H1 (cell line): ENCODE measurements around the gene IL1A. TPM values are rescaled to one million over a fixed set of nuclear protein-coding genes. Genes with fewer than 3 reads are reported as not detected.

Experiments used
- CTCF ChIA-PET: fragments of 300-600 bp; sonication (Branson Sonifier 250); formaldehyde crosslinking; loops from one replicate; lab custom pipeline; 2021; ENCODE audit not compliant: partially characterized antibody; lab: Charles Lee
- POLR2A ChIA-PET: fragments of 300-600 bp; sonication (Branson Sonifier 250); formaldehyde crosslinking; loops from one replicate; lab custom pipeline; 2021; ENCODE audit warnings: inconsistent platforms; ENCODE audit not compliant: partially characterized antibody; lab: Charles Lee
- DNase-seq, 2 experiments: peaks; one replicate each; pipeline versions ENCODE4 v3.0.0 to v3.0.0-alpha.2; 2010 to 2022; ENCODE audit warnings: low spot score in 2 of 2, low read depth in 1 of 2, mixed read lengths in 1 of 2
- FAIRE-seq: peaks from 2 replicates; lab custom pipeline; 2011; peaks lifted over from hg19 to GRCh38; lab: Jason Lieb, UNC
- H2AFZ ChIP-seq: 2 replicates; pipeline ENCODE4 v1.8.1; 2012; ENCODE audit warnings: low read length, inconsistent platforms
- H2AK5ac ChIP-seq: 2 replicates; pipeline ENCODE4 v1.6.1; 2013; ENCODE audit warnings: low read depth, low read length
- H2BK120ac ChIP-seq: replicated peaks from 2 replicates; pipeline ENCODE3; 2013; ENCODE audit warnings: low read depth, low read length, inconsistent platforms
- H2BK12ac ChIP-seq: 2 replicates; pipeline ENCODE4 v1.6.1; 2013; ENCODE audit warnings: low read depth, low read length
- H2BK15ac ChIP-seq: 2 replicates; pipeline ENCODE4 v1.6.1; 2013; ENCODE audit warnings: low read length
- H2BK20ac ChIP-seq: 2 replicates; pipeline ENCODE4 v1.6.1; 2013; ENCODE audit warnings: low read length
- H2BK5ac ChIP-seq: 2 replicates; pipeline ENCODE4 v1.6.1; 2013; ENCODE audit warnings: low read depth, low read length
- H3K14ac ChIP-seq: 2 replicates; pipeline ENCODE4 v1.6.1; 2013; ENCODE audit warnings: inconsistent platforms; ENCODE audit not compliant: insufficient read length
- H3K18ac ChIP-seq: 2 replicates; pipeline ENCODE4 v1.6.1; 2013; ENCODE audit warnings: low read length; ENCODE audit errors: extremely low read depth
- H3K23ac ChIP-seq: 2 replicates; pipeline ENCODE4 v1.6.1; 2013; ENCODE audit warnings: inconsistent platforms; ENCODE audit not compliant: insufficient read length
- H3K23me2 ChIP-seq: 2 replicates; pipeline ENCODE4 v1.6.1; 2013; ENCODE audit warnings: low read depth, low read length
- H3K27ac ChIP-seq: 2 replicates; pipeline ENCODE4 v1.6.1; 2011; ENCODE audit warnings: low read depth, low read length, inconsistent platforms
- H3K27me3 ChIP-seq, 4 experiments: replicated peaks in 1 of 4; 1 replicate in 1 of 4; 2 replicates in 3 of 4; pipeline versions ENCODE4 v1.6.1 to v1.8.1; 2011 to 2013; ENCODE audit warnings: low read length in 3 of 4, mild to moderate bottlenecking in 3 of 4, inconsistent platforms in 2 of 4, mixed read lengths in 2 of 4, moderate library complexity in 1 of 4; ENCODE audit not compliant: control insufficient read depth in 3 of 4, insufficient read depth in 3 of 4; ENCODE audit errors: extremely low read depth in 1 of 4
- H3K36me3 ChIP-seq, 4 experiments: 2 replicates each; pipeline versions ENCODE4 v1.6.1 to v1.8.1; 2011 to 2013; ENCODE audit warnings: mild to moderate bottlenecking in 4 of 4, low read length in 3 of 4, moderate library complexity in 2 of 4, control low read depth in 1 of 4, inconsistent platforms in 1 of 4; ENCODE audit not compliant: insufficient read depth in 4 of 4, control insufficient read depth in 2 of 4
- H3K4ac ChIP-seq: replicated peaks from 2 replicates; pipeline ENCODE3; 2013; ENCODE audit warnings: low read length, low read depth, mixed read lengths, inconsistent platforms; ENCODE audit not compliant: insufficient read length
- H3K4me1 ChIP-seq, 4 experiments: replicated peaks in 1 of 4; 1 replicate in 1 of 4; 2 replicates in 3 of 4; pipeline versions ENCODE4 v1.6.1 to v1.8.1; 2011 to 2013; ENCODE audit warnings: low read length in 3 of 4, inconsistent platforms in 2 of 4, mixed read lengths in 1 of 4; ENCODE audit not compliant: insufficient read depth in 4 of 4, control insufficient read depth in 3 of 4
- H3K4me2 ChIP-seq, 2 experiments: 2 replicates each; pipeline versions ENCODE4 v1.6.1 to v1.8.1; 2011 to 2013; ENCODE audit warnings: low read depth in 2 of 2, low read length in 2 of 2, control low read depth in 1 of 2, inconsistent platforms in 1 of 2, mild to moderate bottlenecking in 1 of 2; ENCODE audit not compliant: insufficient read depth in 1 of 2
- H3K4me3 ChIP-seq, 4 experiments: fragments of 200-600, 300-600 bp in 1 of 4; sonication (generic), shearing (Covaris generic), sonication (Bioruptor Twin) in 1 of 4; 2 replicates each; pipeline versions ENCODE4 v1.5.1 to v1.8.1; 2011 to 2016; ENCODE audit warnings: low read length in 4 of 4, low read depth in 3 of 4, control low read depth in 2 of 4, inconsistent platforms in 2 of 4, mild to moderate bottlenecking in 2 of 4, mixed read lengths in 1 of 4, moderate library complexity in 1 of 4; ENCODE audit not compliant: insufficient read depth in 2 of 4; ENCODE audit errors: extremely low read depth in 1 of 4
- H3K56ac ChIP-seq: replicated peaks from 2 replicates; pipeline ENCODE3; 2013; ENCODE audit warnings: low read depth, mild to moderate bottlenecking, mixed read lengths, low read length, inconsistent platforms; ENCODE audit not compliant: insufficient read length
- H3K79me1 ChIP-seq: 2 replicates; pipeline ENCODE4 v1.6.1; 2013; ENCODE audit warnings: low read depth, low read length, control low read depth
- H3K79me2 ChIP-seq, 2 experiments: 2 replicates each; pipeline versions ENCODE4 v1.6.1 to v1.8.1; 2012 to 2013; ENCODE audit warnings: low read length in 2 of 2, mild to moderate bottlenecking in 2 of 2, inconsistent platforms in 1 of 2; ENCODE audit not compliant: insufficient read depth in 2 of 2, control insufficient read depth in 1 of 2
- H3K9ac ChIP-seq, 4 experiments: replicated peaks in 1 of 4; 1 replicate in 1 of 4; 2 replicates in 3 of 4; pipeline versions ENCODE4 v1.6.1 to v1.8.1; 2011 to 2013; ENCODE audit warnings: low read depth in 3 of 4, low read length in 3 of 4, control low read depth in 2 of 4, mild to moderate bottlenecking in 2 of 4, moderate library complexity in 2 of 4, inconsistent platforms in 1 of 4; ENCODE audit errors: extremely low read depth in 1 of 4
- H3K9me3 ChIP-seq, 2 experiments: 2 replicates each; pipeline versions ENCODE4 v1.6.1 to v1.8.1; 2012 to 2013; ENCODE audit warnings: mild to moderate bottlenecking in 2 of 2, moderate library complexity in 2 of 2, control low read depth in 1 of 2, inconsistent platforms in 1 of 2, low read depth in 1 of 2, low read length in 1 of 2, mixed read lengths in 1 of 2; ENCODE audit not compliant: insufficient read depth in 2 of 2
- H4K20me1 ChIP-seq, 2 experiments: replicated peaks in 1 of 2; 2 replicates each; pipeline versions ENCODE3 to v1.8.1; 2011 to 2013; ENCODE audit warnings: inconsistent platforms in 2 of 2, low read length in 2 of 2, mild to moderate bottlenecking in 1 of 2; ENCODE audit not compliant: insufficient read depth in 2 of 2, control insufficient read depth in 1 of 2
- H4K5ac ChIP-seq: 2 replicates; pipeline ENCODE4 v1.6.1; 2013; ENCODE audit warnings: low read length, low read depth, mixed read lengths, inconsistent platforms; ENCODE audit not compliant: insufficient read length
- H4K8ac ChIP-seq: 2 replicates; pipeline ENCODE4 v1.8.0; 2013; ENCODE audit warnings: mild to moderate bottlenecking, moderate library complexity, low read length, inconsistent platforms; ENCODE audit not compliant: insufficient read depth; ENCODE audit errors: extremely low read depth
- H4K91ac ChIP-seq: replicated peaks from 2 replicates; pipeline ENCODE3; 2013; ENCODE audit warnings: low read length, mixed read lengths, inconsistent platforms; ENCODE audit not compliant: insufficient read length
- BACH1 ChIP-seq: IDR thresholded peaks from 2 replicates; pipeline ENCODE4 v1.6.1; 2012; ENCODE audit warnings: low read length, improper control_type of control experiment
- SP4 ChIP-seq: IDR thresholded peaks from 2 replicates; pipeline ENCODE4 v1.6.1; 2012; ENCODE audit warnings: low read length, inconsistent platforms
- TEAD4 ChIP-seq: IDR thresholded peaks from 2 replicates; pipeline ENCODE4 v1.6.1; 2012; ENCODE audit warnings: low read depth, low read length, inconsistent platforms, mixed read lengths
- WGBS, 2 experiments: shearing (Covaris generic) in 1 of 2; methylation state at CpG; one replicate each; pipeline versions ENCODE4 v1.1.6 to v1.1.7; 2013 to 2015; ENCODE audit warnings: low lambda C conversion rate in 2 of 2, mixed read lengths in 2 of 2, inconsistent platforms in 1 of 2, low coverage in 1 of 2, missing lambda C conversion rate in 1 of 2; ENCODE audit not compliant: insufficient replicate concordance in 2 of 2, insufficient coverage in 1 of 2, insufficient read length in 1 of 2; ENCODE audit errors: extremely low coverage in 1 of 2, missing lambda C conversion rate in 1 of 2; 5-methylcytosine and 5-hydroxymethylcytosine counted together
- polyA plus RNA-seq, 7 experiments: library from polyadenylated mRNA; depleted of rRNA in 3 of 7; stranded (reverse) in 5 of 7; unstranded in 2 of 7; fragments of >200 nt in 5 of 7; fragments of 200-250 nt in 2 of 7; gene quantifications; 1 replicate in 5 of 7; 2 replicates in 1 of 7; 4 replicates in 1 of 7; pipeline versions ENCODE4 v1.2.1 to v1.2.3, GENCODE V29; 2011 to 2013; ENCODE audit warnings: missing spikeins in 2 of 7, mixed read lengths in 2 of 7
- total RNA-seq: library from RNA; stranded (reverse); fragmentation: NEBNext Ultra II Directional; extraction: Animal tissue kit (Norgen Biotek cat#: 25700); gene quantifications from 2 replicates; pipeline ENCODE4 v1.2.1, GENCODE V29; 2021

IL1A gene
- total and polyA plus RNA-seq, 2 of the 8 experiments (the other 6 are each of a cell fraction or from before 2014, with no cell fraction given): 0.32 to 0.74 TPM

DNA sequence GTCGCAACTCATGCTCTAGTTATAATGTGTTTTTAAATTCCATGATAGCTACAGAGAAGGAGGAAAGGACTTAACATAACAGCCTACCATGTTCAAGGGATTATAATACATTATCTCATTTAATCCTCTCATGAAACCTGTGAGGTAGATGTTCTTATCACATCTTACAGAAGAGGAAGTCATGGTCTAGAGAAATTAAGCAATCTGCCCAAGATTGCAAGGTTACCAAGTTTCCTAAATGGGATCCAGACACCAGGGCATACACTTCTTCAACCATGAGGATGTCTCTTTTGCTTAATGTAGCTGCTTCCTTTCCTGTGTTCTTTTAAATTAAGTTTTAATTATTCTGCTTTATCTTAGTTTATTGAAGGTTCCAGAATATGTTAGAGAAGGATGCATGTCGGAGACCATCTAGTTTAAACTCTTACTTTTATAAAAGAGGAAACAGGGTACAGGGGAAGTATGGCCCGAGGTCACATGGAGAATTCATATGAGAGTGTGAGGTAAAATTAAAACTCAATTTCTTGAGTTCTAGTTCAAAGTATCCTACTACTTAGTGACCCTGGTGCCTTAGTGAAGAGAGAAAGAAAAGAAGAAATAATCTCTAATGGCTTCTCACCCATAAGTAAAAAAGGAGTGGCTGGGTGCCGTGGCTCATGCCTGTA lies 3.6 kb upstream of the IL1A start:
- H2AFZ ChIP-seq: no peak overlapping the region
- H4K91ac ChIP-seq: no peak overlapping the region
- no peaks in the 10 kb centered on the region for H3K27me3 ChIP-seq
- no peaks in the 10 kb centered on the region for H3K79me1 ChIP-seq
- no peak overlapping the region for H4K8ac ChIP-seq
- H3K23me2 ChIP-seq: no peaks in the 10 kb centered on the region
- no peak overlapping the region for H3K18ac ChIP-seq
- ChIA-PET CTCF (no interaction called here), POLR2A (no interaction called here)
- H3K14ac ChIP-seq: no peak overlapping the region
- H3K23ac ChIP-seq: no peak overlapping the region
- 82% methylated on average over 4 of the region's 4 CpGs; no CpG with 5 or more reads in 1 of the 2 experiments for WGBS, 2 experiments
- no peak overlapping the region for H3K4ac ChIP-seq
- H3K79me2 ChIP-seq: no peaks in the 10 kb centered on the region
- no peak overlapping the region for H3K27ac ChIP-seq
- no peak overlapping the region for H2BK12ac ChIP-seq
- H2BK5ac ChIP-seq: no peak overlapping the region
- H2BK15ac ChIP-seq: no peak overlapping the region
- peaks cover 1 to 18% (median 7%) of the 10 kb centered on the region in 4 experiments; a peak in 6 of 7 replicates for H3K4me1 ChIP-seq
- peaks cover 0 to 3% of the 10 kb centered on the region in 2 experiments; a peak in 1 of 4 replicates for H3K9me3 ChIP-seq
- H4K5ac ChIP-seq: no peak overlapping the region
- no peaks in the 10 kb centered on the region for H3K36me3 ChIP-seq
- H4K20me1 ChIP-seq: no peaks in the 10 kb centered on the region
- no peak overlapping the region for H3K4me3 ChIP-seq
- H2BK20ac ChIP-seq: no peak overlapping the region
- DNase-seq: no peak
- FAIRE-seq: no peak
- TF ChIP-seq SP4: no peak
- TF ChIP-seq BACH1: no peak
- TF ChIP-seq TEAD4: no peak
- H2AK5ac ChIP-seq: no peak overlapping the region
- H3K4me2 ChIP-seq: no peak overlapping the region
- no peak overlapping the region for H3K9ac ChIP-seq
- H2BK120ac ChIP-seq: no peak overlapping the region
- no peak overlapping the region for H3K56ac ChIP-seq
